Measurements from ENCODE around the gene IRS2.
"Not testable (repeated sequence)": the region's sequence is repeated elsewhere in the genome, so short reads cannot be mapped to it uniquely, and the experiment has no call there.

The IRS2 gene

DNA sequence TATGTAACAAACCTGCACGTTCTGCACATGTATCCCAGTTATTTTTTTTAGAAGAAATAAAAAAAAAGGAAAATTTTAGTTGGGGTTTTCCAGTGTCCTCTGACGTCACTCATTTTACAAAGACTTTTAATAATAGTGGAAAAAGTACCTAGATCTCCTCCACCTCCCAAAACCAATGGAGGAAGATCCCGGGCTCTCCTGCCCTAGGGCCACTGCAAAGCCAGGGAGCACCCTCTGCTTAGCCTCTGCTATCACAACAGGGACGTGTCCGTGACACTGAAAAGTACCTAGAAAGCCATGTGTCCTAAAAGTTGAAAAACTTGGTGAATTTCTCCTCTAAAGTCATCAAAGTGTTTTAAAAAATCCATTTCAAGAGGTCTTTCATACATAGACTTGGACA is 46.7 kb upstream of the IRS2 start:
- Histone ChIP-seq H3K9me3 (ENCODE audit: insufficient read depth, low read depth, low read length) (no peaks in the 10 kb centered on the region), H3K9me2 (replicated peaks; ENCODE audit: low read depth, low read length) (no peaks in the 10 kb centered on the region), H2AFZ (ENCODE audit: low read length) (no peak overlapping the region), H3K9ac (ENCODE audit: low read depth, low read length, poor library complexity, severe bottlenecking) (no peak overlapping the region), H3K27me3 (ENCODE audit: insufficient read depth, low read length, poor library complexity, severe bottlenecking) (no peaks in the 10 kb centered on the region), H3K79me2 (ENCODE audit: insufficient read depth, low read length) (no peaks in the 10 kb centered on the region), H3F3A (ENCODE audit: low read depth) (no peaks in the 10 kb centered on the region), H3K36me3 (ENCODE audit: insufficient read depth, low read length) (no peaks in the 10 kb centered on the region), H4K20me1 (ENCODE audit: insufficient read depth, low read length, poor library complexity, severe bottlenecking) (no peaks in the 10 kb centered on the region), H3K4me1 (ENCODE audit: insufficient read depth, low read length, poor library complexity, severe bottlenecking) (no peaks in the 10 kb centered on the region), H3K4me2 (ENCODE audit: low read depth, low read length, poor library complexity, severe bottlenecking) (no peak overlapping the region), H3K4me3 (ENCODE audit: low read length, poor library complexity, severe bottlenecking) (no peak overlapping the region)
- no peak for TF ChIP-seq EZH2phosphoT487 (IDR thresholded peaks at IDR 0.05; ENCODE audit: borderline replicate concordance)
- TF ChIP-seq, protein P1, sequence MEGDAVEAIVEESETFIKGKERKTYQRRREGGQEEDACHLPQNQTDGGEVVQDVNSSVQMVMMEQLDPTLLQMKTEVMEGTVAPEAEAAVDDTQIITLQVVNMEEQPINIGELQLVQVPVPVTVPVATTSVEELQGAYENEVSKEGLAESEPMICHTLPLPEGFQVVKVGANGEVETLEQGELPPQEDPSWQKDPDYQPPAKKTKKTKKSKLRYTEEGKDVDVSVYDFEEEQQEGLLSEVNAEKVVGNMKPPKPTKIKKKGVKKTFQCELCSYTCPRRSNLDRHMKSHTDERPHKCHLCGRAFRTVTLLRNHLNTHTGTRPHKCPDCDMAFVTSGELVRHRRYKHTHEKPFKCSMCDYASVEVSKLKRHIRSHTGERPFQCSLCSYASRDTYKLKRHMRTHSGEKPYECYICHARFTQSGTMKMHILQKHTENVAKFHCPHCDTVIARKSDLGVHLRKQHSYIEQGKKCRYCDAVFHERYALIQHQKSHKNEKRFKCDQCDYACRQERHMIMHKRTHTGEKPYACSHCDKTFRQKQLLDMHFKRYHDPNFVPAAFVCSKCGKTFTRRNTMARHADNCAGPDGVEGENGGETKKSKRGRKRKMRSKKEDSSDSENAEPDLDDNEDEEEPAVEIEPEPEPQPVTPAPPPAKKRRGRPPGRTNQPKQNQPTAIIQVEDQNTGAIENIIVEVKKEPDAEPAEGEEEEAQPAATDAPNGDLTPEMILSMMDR (conservative IDR thresholded peaks at IDR 0.05; ENCODE audit: low read length): no peak

DNA sequence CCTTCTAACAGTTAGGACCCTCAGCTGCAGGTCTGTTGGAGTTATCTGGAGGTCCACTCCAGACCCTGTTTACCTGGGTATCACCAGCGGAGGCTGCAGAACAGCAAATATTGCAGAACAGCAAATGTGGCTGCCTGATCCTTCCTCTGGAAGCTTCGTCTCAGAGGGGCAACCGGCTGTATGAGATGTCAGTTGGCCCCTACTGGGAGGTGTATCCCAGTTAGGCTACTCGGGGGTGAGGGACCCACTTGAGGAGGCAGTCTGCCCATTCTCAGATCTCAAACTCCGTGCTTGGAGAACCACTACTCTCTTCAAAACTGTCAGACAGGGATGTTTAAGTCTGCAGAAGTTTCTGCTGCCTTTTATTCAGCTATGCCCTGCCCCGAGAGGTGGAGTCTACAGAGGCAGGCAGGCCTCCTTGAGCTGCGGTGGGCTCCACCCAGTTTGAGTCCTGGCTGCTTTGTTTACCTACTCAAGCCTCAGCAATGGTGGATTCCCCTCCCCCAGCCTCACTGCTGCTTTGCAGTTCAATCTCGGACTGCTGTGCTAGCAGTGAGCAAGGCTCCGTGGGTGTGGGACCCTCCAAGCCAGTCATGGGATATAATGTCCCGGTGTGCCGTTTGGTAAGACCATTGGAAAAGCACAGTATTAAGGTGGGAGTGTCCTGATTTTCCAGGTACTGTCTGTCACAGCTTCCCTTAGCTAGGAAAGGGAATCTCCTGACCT is 42.4 kb upstream of the IRS2 start:
- H3K4me3 ChIP-seq (ENCODE audit: low read length, poor library complexity, severe bottlenecking); H3K9ac ChIP-seq (ENCODE audit: low read depth, low read length, poor library complexity, severe bottlenecking); H3K9me3 ChIP-seq (ENCODE audit: insufficient read depth, low read depth, low read length); H3K4me2 ChIP-seq (ENCODE audit: low read depth, low read length, poor library complexity, severe bottlenecking); H3K36me3 ChIP-seq (ENCODE audit: insufficient read depth, low read length); H2AFZ ChIP-seq (ENCODE audit: low read length); H3K27me3 ChIP-seq (ENCODE audit: insufficient read depth, low read length, poor library complexity, severe bottlenecking); H3F3A ChIP-seq (ENCODE audit: low read depth); H3K4me1 ChIP-seq (ENCODE audit: insufficient read depth, low read length, poor library complexity, severe bottlenecking); H3K9me2 ChIP-seq (replicated peaks; ENCODE audit: low read depth, low read length); H3K79me2 ChIP-seq (ENCODE audit: insufficient read depth, low read length); H4K20me1 ChIP-seq (ENCODE audit: insufficient read depth, low read length, poor library complexity, severe bottlenecking): not testable (repeated sequence)

DNA sequence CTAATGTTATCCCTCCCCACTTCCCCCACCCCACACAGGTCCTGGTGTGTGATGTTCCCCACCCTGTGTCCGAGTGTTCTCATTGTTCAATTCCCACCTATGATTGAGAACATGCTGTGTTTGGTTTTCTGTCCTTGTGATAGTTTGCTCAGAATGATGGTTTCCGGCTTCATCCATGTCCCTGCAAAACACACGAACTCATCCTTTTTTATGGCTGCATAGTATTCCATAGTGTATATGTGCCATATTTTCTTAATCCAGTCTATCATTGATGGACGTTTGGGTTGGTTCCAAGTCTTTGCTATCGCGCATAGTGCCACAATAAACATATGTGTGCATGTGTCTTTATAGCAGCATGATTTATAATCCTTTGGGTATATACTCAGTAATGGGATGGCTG is 36.8 kb upstream of the IRS2 start:
- H3K9ac ChIP-seq (ENCODE audit: low read depth, low read length, poor library complexity, severe bottlenecking); H3K79me2 ChIP-seq (ENCODE audit: insufficient read depth, low read length); H3K36me3 ChIP-seq (ENCODE audit: insufficient read depth, low read length); H3K9me2 ChIP-seq (replicated peaks; ENCODE audit: low read depth, low read length); H3K27me3 ChIP-seq (ENCODE audit: insufficient read depth, low read length, poor library complexity, severe bottlenecking); H3K4me2 ChIP-seq (ENCODE audit: low read depth, low read length, poor library complexity, severe bottlenecking); H3F3A ChIP-seq (ENCODE audit: low read depth); H3K9me3 ChIP-seq (ENCODE audit: insufficient read depth, low read depth, low read length); H3K4me3 ChIP-seq (ENCODE audit: low read length, poor library complexity, severe bottlenecking); H3K4me1 ChIP-seq (ENCODE audit: insufficient read depth, low read length, poor library complexity, severe bottlenecking); H4K20me1 ChIP-seq (ENCODE audit: insufficient read depth, low read length, poor library complexity, severe bottlenecking); H2AFZ ChIP-seq (ENCODE audit: low read length): not testable (repeated sequence)

DNA sequence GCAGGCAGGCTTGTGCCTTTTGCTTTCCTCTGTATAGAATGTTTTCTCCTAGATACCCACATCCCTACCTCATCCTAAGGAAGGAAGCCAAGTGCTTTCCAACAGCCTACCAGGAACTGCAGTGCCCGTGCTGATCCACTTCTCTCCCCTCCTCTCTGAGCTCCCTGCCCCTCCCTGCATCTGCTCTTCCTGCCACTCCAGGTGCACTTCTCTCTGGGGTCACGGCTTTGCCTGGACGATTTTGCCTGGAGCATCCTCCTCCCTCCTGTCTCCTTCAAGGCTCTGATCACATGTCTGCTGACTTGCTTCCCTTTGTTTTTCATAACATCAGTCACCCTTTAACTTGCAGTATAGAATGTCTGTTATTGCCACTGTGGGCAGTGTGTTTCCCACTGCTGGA is 34.7 kb upstream of the IRS2 start:
- Histone ChIP-seq H3K4me1 (ENCODE audit: insufficient read depth, low read length, poor library complexity, severe bottlenecking) (no peaks in the 10 kb centered on the region), H3K9me3 (ENCODE audit: insufficient read depth, low read depth, low read length) (no peaks in the 10 kb centered on the region), H3K27me3 (ENCODE audit: insufficient read depth, low read length, poor library complexity, severe bottlenecking) (no peaks in the 10 kb centered on the region), H3K79me2 (ENCODE audit: insufficient read depth, low read length) (no peaks in the 10 kb centered on the region), H2AFZ (ENCODE audit: low read length) (no peak overlapping the region), H3K4me2 (ENCODE audit: low read depth, low read length, poor library complexity, severe bottlenecking) (no peak overlapping the region), H3K9me2 (replicated peaks; ENCODE audit: low read depth, low read length) (no peaks in the 10 kb centered on the region), H3K4me3 (ENCODE audit: low read length, poor library complexity, severe bottlenecking) (no peak overlapping the region), H3K9ac (ENCODE audit: low read depth, low read length, poor library complexity, severe bottlenecking) (no peak overlapping the region), H4K20me1 (ENCODE audit: insufficient read depth, low read length, poor library complexity, severe bottlenecking) (no peaks in the 10 kb centered on the region), H3F3A (ENCODE audit: low read depth) (no peaks in the 10 kb centered on the region), H3K36me3 (ENCODE audit: insufficient read depth, low read length) (no peaks in the 10 kb centered on the region)
- TF ChIP-seq, protein P1 (conservative IDR thresholded peaks at IDR 0.05; ENCODE audit: low read length): no peak
- no peak for TF ChIP-seq EZH2phosphoT487 (IDR thresholded peaks at IDR 0.05; ENCODE audit: borderline replicate concordance)
